HTR-8/SVneo (cell line): ENCODE measurements around the gene DPCD.
A peak's percentile ranks its signal among the peaks of the same experiment; 100 is the strongest.

ENCODE experiments used
- DNase-seq: peaks from one replicate; pipeline ENCODE4 v3.0.0; 2011; ENCODE audit warnings: low spot score, mixed read lengths; ENCODE audit not compliant: insufficient read length
- FAIRE-seq: peaks from 2 replicates; lab custom pipeline; 2011; peaks lifted over from hg19 to GRCh38; lab: Jason Lieb, UNC

DPCD gene

GRCh38 chr10:101566333-101567164 is 21.6 kb upstream of the DPCD start:
- FAIRE-seq (peak; percentile 83), DNase-seq (no peak)

GRCh38 chr10:101567165-101568006 is 20.7 kb upstream of the DPCD start:
- DNase-seq (no peak), FAIRE-seq (no peak)

- DNase-seq (no peak), FAIRE-seq (no peak)
Observed at GRCh38 chr10:101568054-101568745, 19.9 kb upstream of the DPCD start.

GRCh38 chr10:101569323-101569621 is 18.8 kb upstream of the DPCD start:
- DNase-seq = no peak
- FAIRE-seq = no peak

GRCh38 chr10:101569622-101570427 is 18.3 kb upstream of the DPCD start:
- FAIRE-seq (peak; percentile 79), DNase-seq (peak; percentile 82)

GRCh38 chr10:101570428-101571270 is 17.5 kb upstream of the DPCD start:
- no peak for DNase-seq

GRCh38 chr10:101571271-101571925 is 16.7 kb upstream of the DPCD start:
- FAIRE-seq = no peak

More at GRCh38 chr10:101570428-101571270, 17.5 kb upstream of the DPCD start:
- FAIRE-seq = peak; percentile 64

GRCh38 chr10:101572126-101572525 is 16.0 kb upstream of the DPCD start:
- FAIRE-seq (no peak), DNase-seq (no peak)

More at GRCh38 chr10:101571271-101571925, 16.7 kb upstream of the DPCD start:
- DNase-seq = no peak

- DNase-seq (no peak), FAIRE-seq (no peak)
Observed at GRCh38 chr10:101572785-101573184, 15.3 kb upstream of the DPCD start.

GRCh38 chr10:101573885-101574753 is 14.0 kb upstream of the DPCD start:
- DNase-seq = no peak
- no peak for FAIRE-seq

- no peak for FAIRE-seq
Observed at GRCh38 chr10:101575091-101575490, 13.0 kb upstream of the DPCD start.

GRCh38 chr10:101575580-101576210 is 12.4 kb upstream of the DPCD start:
- DNase-seq (no peak), FAIRE-seq (no peak)

More at GRCh38 chr10:101575091-101575490, 13.0 kb upstream of the DPCD start:
- DNase-seq = no peak

- no peak for FAIRE-seq
- no peak for DNase-seq
Observed at GRCh38 chr10:101576211-101576863, 11.8 kb upstream of the DPCD start.

GRCh38 chr10:101577121-101577871 is 10.8 kb upstream of the DPCD start:
- DNase-seq (no peak), FAIRE-seq (no peak)

GRCh38 chr10:101578192-101578591 is 9.9 kb upstream of the DPCD start:
- no peak for DNase-seq
- no peak for FAIRE-seq
